NCI-H2029 (cell line): ENCODE results near the gene CILP.

Source experiments
- DNase-seq: peaks from one replicate; lab custom pipeline; 2025; lab: John Stamatoyannopoulos, UW

The CILP gene

GRCh38 chr15:65221697-65222096, 10.4 kb upstream of the CILP start:
- DNase-seq = no peak

- no peak for DNase-seq
Observed at GRCh38 chr15:65219137-65219536, 7.9 kb upstream of the CILP start.

- no peak for DNase-seq
Observed at GRCh38 chr15:65217526-65218482, 6.5 kb upstream of the CILP start.

GRCh38 chr15:65215496-65215895, 4.2 kb upstream of the CILP start:
- DNase-seq = no peak

- DNase-seq = no peak
Observed at GRCh38 chr15:65214010-65214409, 2.7 kb upstream of the CILP start.

GRCh38 chr15:65213241-65213640, 2.0 kb upstream of the CILP start:
- no peak for DNase-seq

GRCh38 chr15:65212097-65212496, 824 bp upstream of the CILP start:
- DNase-seq = no peak

- no peak for DNase-seq
Observed at GRCh38 chr15:65211482-65211982, 259 bp upstream of the CILP start.

- DNase-seq = no peak
Observed at GRCh38 chr15:65209701-65210643, 1.3 kb downstream of the CILP start.

GRCh38 chr15:65208647-65209046, 2.6 kb downstream of the CILP start:
- DNase-seq = no peak

GRCh38 chr15:65207280-65207840, 3.9 kb downstream of the CILP start:
- DNase-seq = no peak

GRCh38 chr15:65206750-65207149, 4.5 kb downstream of the CILP start:
- no peak for DNase-seq

GRCh38 chr15:65204931-65205660, 6.2 kb downstream of the CILP start:
- no peak for DNase-seq

GRCh38 chr15:65204236-65204930, 6.9 kb downstream of the CILP start:
- DNase-seq = no peak

GRCh38 chr15:65201918-65202317, 9.4 kb downstream of the CILP start:
- DNase-seq = no peak

- no peak for DNase-seq
Observed at GRCh38 chr15:65198571-65198970, 12.7 kb downstream of the CILP start.

- DNase-seq = no peak
Observed at GRCh38 chr15:65197337-65197645, 14.0 kb downstream of the CILP start.

- DNase-seq = no peak
Observed at GRCh38 chr15:65196637-65197336, 14.5 kb downstream of the CILP start.

GRCh38 chr15:65195548-65195923, 15.7 kb downstream of the CILP start:
- no peak for DNase-seq

GRCh38 chr15:65194826-65195547, 16.3 kb downstream of the CILP start:
- no peak for DNase-seq
